Superior temporal gyrus (tissue), 1 donor: ENCODE data around the gene RAB5A.
"Not testable (repeated sequence)": the region's sequence is repeated elsewhere in the genome, so short reads cannot be mapped to it uniquely, and the experiment has no call there.

Experiments used
- DNase-seq: peaks from one replicate; pipeline ENCODE4 v3.0.0-alpha.2; 2016; ENCODE audit errors: extremely low spot score

Gene RAB5A

DNA sequence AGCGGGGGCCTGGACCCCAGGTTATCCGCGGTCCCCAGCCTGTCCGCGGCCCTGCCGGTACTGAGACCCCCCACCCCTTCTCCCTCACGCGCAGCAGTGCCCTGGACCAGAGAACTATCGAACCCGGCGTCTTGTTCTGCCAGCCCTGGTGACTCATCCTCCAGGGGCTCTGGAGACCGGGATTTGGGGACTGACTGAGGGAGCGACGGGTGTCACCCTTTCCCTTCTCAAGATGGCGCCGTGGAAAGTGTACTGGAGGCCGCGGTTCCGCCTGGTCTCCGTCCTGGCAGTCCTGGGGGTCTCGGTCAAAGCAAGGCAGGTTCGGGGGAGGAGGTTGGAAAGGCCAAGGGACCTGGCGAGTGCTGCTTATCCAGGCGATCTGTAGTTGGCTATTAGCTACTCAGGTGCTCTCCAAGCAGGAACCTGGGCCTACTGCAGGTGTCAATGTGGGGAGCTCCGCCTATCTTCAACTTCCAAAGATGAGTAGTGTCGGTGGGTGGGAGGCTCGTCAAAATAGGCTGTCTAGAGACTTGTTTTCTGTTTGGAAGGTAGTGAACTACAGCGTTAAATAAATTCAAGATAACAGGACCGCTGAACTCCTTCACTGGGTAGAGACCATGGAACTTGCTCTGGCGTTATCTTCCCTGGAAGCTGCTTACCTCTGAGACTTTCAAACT lies 790 bp downstream of the RAB5A start:
- peak; percentile 17 for DNase-seq

DNA sequence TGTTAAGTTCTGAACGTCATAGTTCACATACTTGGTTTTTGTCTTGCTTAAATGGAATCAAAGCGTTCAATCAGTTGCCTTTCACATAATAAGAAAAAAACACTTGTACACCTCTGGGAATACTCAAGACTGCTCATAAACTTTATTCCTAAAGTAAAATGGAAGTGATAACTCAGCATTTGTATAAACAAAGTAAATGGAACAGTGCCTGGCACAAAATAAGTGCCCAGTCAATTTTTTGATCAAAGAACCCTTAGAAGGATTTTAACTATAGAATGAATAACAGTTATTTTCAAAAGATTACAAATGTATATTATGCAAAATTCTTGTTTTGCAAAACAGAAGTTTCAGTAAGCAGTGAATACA lies 1.3 kb downstream of the RAB5A start:
- DNase-seq = no peak

DNA sequence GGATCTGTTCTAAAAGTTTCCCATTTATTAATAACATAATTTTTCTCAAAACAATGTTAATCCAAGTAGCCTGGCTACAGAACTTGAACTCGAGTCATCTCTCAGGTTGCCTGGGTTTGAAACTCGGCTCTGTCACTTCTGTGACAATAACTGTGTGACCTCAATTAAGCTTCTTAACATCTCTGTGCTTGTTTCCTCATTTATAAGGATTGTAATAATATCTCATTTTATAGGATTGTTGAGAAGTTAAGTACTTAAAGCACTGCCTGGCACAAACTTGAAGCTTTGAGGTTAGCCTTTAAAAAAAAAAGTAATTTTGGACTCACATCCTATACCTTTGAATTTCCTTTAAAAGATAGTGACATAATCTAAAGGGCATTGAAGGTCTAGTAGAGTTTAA lies 3.4 kb downstream of the RAB5A start:
- DNase-seq = no peak

DNA sequence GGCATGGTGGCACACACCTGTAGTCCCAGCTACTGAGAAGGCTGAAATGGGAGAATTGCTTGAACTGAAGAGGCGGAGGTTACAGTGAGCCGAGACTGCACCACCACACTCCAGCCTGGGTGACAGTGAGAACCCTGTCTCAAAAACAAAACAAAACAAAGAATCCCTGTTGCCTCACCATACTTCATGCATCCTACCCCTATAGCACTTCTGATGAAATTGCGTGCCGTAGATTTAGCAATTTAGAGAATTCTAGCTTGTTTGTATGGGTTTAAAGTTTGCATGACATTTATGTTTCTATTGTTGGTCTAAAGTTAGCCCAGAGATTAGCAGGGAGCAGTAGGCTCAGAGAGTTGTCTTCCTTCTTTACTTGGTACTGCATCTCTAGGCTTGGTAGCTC lies 7.8 kb downstream of the RAB5A start:
- no peak for DNase-seq

DNA sequence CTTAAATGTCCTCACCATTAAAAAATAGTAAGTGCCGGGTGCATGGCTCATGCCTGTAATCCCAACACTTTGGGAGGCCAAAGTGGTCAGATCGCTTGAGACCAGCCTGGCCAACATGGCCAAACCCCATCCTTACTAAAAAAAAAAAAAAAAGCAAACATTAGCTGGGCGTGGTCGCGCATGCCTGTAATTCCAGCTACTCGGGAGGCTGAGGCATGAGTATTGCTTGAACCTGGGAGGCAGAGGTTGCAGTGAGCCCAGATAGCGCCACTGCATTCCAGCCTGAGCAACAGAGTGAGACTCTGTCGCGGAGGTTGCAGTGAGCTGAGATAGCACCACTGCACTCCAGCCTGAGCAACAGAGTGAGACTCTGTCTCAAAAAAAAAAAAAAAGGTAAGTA lies 10.5 kb downstream of the RAB5A start:
- not testable (repeated sequence) for DNase-seq

DNA sequence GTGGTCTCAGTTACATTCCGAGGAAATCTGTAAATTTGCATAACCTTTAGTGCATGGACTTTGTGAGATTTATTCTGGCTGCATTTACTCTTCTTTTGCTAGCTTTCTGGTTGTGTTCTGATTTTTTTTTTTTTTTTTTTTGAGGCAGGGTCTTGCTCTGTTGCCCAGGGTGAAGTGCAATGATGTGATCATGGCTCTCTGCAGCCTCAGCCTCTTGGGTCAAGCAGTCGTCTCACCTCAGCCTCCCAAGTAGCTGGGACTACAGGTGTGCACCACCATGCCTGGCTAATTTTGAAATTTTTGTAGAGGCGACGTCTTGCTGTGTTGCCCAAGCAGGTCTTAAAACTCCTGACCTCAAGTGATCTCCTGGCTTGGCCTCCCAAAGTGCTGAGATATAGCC lies 12.6 kb downstream of the RAB5A start:
- DNase-seq = no peak

DNA sequence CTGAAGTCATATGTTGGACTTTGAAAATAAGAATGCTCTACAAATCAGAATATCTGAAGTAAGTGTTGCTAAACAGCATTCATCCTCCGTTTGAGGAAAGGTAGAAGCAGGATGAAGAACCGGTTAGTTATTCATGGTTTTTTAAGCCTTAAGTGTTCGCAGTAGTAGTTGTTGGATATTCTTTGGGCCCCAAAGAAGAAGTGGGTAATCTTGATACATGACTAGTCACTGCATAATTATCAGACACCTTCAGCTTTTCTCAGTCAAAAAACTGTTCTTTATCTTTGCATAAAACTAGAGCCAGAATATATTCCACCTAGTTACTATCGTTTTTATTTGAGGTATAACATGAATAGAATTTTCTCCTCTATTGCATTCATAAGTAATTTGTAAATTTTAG lies 13.8 kb downstream of the RAB5A start:
- DNase-seq = no peak

DNA sequence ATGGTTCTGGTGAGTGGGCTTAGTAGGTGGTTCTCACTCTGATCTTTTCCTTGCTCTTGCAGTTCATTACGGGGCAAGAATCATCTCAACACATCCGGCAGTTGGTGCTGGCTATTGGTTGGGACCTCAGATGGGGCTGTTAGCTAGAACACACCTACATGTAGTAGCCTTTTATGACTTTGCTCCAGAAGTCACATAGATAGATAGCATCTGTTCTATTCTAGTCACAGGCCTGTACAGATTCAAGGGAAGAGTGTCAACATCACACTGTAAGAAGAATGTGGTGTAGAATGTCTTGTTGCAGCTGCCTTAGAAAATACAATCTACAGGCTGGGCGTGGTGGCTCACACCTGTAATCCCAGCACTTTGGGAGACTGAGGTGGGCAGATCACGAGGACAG lies 15.1 kb downstream of the RAB5A start:
- no peak for DNase-seq

DNA sequence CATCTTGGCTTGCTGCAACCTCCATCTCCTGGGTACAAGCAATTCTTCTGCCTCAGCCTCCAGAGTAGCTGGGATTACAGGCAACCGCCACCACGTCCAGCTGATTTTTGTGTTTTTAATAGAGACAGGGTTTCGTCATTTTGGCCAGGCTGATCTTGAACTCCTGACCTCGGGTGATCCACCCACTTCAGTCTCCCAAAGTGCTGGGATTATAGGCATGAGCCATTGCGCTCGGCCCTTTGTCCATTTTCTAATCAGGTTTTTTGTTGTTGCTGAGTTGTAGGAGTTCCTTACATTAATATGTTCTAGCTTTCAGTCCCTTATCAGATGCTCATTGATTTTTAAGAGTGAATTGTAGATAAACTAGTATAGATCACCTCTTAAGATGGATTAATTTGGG lies 20.3 kb downstream of the RAB5A start:
- no peak for DNase-seq

DNA sequence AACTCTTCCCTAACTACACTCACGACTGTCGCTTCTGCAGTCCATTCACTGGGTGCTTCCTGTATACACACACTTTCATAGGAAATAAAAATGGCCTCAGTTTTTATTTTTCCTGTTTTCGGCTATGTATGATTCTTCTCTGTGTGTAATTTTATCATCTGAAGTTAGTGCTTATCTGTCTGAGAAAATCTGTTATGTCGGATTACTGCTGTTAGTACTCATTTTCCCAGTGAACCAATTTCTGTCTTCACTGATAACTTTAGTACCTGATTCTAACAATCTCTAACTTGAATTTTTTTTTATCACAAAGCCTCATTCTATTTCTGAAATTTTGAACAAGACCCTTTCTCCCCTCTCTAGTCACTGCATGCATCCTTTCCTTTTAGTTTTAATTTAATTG lies 20.9 kb downstream of the RAB5A start:
- DNase-seq = no peak

DNA sequence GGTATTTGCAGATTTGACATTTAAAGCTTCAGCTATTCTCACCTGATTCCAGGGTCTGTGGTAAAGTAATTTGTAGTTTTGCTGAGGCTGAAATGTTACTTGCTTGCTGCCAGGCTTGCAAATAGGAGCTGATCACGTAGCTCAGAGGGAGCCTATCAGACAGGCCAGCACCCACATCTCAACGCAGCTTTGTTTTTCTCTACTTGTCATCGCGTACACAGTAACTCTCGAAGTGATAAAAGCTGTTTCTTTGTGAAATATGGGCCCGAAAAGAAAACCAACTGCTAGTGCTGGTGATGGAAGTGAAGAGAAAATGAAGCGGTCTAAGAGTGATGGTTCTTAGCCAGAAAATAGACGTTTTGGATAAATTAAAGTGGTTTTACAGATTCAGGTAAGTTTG lies 23.4 kb downstream of the RAB5A start:
- DNase-seq = no peak

DNA sequence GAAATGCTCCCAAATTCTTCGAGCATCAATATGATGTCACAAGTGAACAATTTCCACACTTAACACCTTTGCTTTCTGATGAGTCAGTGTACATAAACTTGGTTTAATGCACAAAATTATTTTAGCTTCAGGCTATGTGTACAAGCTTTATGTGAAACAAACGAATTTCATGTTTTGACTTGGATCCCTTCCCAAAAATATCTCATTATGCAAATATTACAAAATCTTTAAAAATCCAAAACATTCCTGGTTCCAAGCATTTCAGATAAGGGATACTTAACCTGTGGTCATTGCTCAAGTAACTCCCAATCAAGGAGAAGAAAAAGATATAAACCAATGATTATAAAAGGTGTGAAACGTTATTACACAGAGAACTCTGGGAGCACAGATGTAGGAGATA lies 25.2 kb downstream of the RAB5A start:
- DNase-seq = no peak

DNA sequence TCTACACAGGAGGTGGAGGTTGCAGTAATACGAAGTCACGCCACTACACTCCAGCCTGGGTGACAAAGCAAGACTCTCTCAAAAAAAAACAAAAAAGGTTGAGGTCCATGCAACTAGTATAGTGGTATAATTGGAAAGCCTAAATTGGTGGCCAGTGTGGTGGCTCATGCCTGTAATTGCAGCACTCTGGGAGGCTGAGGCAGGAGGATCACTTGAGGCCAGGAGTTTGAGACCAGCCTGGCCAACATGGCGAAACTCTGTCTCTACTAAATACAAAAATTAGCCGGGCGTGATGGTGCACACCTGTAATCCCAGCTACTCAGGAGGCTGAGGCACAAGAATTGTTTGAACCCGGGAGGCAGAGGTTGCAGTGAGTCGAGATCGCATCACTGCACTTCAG lies 42.0 kb downstream of the RAB5A start:
- not testable (repeated sequence) for DNase-seq

DNA sequence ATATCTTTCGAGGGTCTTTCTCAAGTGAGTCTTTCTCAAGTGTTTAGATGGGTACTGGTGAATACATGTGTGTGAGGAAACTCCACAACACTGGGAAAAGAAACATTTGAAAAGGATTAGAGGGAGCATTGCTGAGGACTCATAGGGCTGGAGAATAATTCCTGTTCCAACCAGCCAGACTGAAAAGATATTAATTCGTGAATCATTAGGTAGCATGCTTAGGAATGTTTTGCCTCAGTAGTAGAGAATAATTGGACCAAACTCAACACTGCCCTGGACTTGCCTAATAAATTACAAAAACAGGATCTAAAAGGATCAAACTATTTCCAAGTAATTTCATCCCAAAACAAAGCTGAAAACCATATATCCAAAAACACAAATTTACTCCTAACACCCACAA lies 47.9 kb downstream of the RAB5A start:
- no peak for DNase-seq

DNA sequence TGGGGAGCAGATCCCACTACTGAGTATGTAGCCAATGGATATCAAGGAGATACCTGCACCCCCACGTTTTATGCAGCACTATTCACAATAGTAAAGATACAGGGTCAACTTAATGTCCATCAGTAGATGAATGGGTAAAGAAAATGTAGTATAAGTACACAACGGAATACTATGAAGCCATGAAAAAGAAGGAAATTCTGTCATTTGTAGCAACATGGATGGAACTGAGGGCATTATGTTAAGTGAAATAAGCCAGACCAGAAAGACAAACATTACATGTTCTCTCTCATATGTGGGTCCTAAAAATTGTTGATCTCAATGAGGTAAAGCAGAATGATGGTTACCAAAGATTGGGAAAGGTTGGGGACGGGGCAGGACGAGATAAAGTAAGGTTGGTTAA lies 50.6 kb downstream of the RAB5A start:
- no peak for DNase-seq

DNA sequence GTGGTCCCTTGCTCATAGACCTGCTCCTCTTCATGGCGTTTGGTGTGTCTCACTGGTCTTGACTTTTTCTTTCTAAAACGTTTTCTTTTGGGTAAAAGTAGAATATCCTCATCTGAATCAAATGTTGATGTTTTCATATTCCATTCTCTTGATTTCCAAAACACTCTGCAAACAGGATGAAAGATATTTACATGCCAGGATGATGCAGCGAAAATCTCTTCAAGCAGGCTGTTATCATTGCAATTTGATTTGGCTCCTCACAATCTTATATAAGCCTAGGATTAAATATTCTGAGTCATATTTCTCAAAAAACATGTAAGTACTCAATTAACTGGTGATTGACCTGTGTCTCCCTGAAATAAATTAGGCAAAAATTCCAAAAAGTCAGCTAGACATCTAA lies 55.0 kb downstream of the RAB5A start:
- DNase-seq = no peak

DNA sequence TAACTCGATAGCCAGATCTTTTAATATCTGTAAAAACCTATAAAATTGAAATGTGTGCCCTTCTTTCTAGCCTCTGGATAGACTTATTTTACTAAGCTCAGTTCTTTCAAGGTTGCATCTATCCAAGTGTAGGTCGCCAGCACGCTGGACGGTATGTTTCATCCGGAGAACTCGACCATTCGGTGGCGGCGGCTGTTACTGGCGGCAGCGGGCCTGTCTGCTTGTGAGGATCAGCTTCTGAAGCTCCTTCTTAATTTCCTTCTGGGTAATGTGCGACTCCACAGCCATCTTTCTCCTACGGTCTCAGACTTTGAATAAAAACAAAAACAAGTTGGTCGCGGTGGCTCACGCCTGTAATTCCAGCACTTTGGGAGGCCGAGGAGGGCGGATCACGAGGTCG lies 61.1 kb downstream of the RAB5A start:
- no peak for DNase-seq

DNA sequence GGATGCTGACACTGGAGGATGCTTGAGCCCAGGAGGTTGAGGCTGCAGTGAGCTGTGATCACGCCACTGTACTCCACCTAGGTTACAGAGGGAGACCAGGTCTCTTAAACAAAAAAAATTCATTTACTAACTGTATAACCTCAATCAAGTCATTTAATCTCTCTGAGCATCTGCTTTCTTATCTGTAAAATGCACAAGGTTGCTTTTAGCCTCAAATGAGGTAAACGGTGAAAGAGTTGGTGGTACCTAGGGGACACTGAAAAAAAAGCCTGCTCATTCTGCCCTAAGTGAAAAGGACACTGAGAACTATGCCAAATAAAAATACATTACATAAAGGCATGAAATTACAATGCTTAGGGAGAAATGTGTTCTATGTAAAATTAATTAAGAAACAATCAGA lies 61.7 kb downstream of the RAB5A start:
- no peak for DNase-seq

DNA sequence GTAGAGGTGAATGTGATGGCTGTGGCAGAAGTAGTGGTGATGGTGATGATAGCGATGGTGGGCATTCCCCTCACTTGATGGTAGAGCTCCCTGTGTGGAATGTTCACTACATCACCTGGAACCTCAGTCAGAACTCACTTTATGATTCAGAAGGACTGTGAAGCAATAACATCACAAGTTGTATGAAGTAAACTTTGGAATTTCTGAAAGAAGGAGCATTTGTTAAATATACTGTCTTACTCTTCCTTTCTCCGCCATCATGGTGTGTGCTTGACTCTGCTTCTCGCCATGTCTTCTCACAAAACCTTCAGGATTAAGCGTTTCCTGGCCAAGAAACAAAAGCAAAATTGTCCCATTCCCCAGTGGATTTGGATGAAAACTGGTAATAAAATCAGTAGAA lies 65.3 kb downstream of the RAB5A start, which contains the start of gene PP2D1:
Gene PP2D1 (minus strand): TSS at position 101 of the 400 bp plus-strand sequence. CDS start 192 bp downstream, outside the sequence.
- no peak for DNase-seq

DNA sequence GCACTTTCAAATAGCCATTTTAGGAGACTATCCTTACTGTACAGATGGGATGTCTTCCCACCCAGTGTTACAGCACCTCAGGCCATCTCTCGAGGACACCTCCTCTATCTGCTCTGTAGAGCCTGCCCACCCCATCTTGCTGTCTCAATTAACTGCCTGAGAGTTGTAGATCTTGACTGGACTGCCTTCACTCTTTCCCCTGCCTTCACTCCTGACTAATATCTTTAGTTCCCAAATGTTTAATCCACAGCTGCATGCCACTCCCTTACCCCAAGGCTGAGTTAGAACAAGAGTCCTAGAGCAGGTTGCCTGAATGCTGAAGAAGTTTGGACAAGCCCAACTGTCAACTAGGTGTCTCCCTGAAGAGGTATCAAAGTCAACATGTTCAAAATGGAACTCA lies 66.5 kb downstream of the RAB5A start:
- DNase-seq = no peak

DNA sequence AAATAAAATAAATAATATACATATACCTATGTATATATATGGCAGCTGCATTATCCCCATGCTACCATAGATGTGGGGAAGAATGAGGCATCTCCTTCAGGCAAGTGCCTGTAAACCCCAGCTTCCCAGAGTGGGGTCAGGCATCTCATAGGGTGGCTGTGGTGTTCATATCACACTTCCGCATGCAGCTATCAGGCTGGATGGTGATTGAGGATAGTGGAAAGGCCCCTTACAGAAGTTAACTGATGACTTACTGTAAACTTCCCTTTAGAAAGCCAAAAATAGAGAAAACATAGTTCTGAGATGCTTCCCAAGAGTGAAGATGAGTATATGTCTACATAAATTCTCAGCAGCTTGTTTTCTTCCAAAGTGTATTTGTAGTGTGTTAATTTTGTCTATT lies 68.6 kb downstream of the RAB5A start:
- DNase-seq = no peak

DNA sequence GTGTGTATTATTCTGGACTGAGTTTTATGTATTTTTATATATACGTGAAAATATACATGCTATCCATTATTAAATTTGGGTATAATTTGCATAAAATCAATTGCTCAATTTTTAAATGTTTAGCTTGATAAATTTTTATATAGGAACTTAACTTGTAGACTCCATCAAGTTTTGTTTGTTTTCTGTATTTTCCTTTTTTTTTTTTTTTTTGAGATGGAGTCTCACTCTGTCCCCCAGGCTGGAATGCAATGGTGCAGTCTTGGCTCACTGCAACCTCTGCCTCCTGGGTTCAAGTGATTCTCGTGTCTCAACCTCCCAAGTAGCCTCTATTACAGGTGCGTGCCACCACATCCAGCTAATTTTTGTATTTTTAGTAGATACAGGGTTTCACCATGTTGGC lies 69.2 kb downstream of the RAB5A start:
- not testable (repeated sequence) for DNase-seq

DNA sequence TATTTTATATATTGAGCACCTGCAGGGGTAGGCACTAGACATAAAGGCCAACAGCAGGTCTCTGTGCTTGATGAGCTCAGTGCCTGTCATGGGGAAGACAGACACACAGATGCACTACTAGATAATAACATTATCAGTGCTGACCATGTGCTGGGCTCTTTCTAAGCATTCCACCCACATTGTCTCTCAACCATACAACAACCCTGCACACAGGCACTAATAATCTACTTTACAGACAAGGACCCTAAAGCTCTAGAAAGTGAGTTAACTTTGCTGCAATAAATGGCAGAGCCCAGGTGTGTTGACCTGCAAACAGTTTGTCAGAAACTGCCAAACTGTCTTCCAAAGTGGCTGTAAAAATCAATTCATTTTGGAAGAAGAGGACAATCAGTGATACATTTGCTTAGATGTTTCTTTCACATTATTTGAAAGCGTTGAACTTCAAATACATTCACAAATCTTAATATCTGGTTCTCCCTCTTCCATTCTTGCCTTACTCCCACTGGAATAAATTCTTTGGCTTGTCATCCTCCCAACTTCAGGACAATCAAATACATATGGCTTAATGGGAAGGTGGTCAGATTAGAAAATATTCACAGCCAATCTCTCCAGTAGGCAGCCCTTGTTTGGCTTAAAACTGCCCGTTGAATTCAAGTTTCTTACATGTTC lies 76.2 kb downstream of the RAB5A start:
- no peak for DNase-seq
